ENCODE data around the gene SGK1. TPM values are rescaled to one million over a fixed set of nuclear protein-coding genes. Genes with fewer than 3 reads are reported as not detected.
A peak's percentile ranks its signal among the peaks of the same experiment; 100 is the strongest.

The SGK1 gene
- total RNA-seq, 6 experiments from 2014 or later: 75.4 to 117 (median 104) TPM

- Mint-ChIP-seq H3K36me3 (ENCODE audit: low read depth) (no peaks in the 10 kb centered on the region), H3K27ac (peak overlapping the region; percentile 17), H3K9me3 (no peaks in the 10 kb centered on the region), H3K4me1 (ENCODE audit: low read depth) (peaks cover 21% of the 10 kb centered on the region), H3K27me3 (ENCODE audit: insufficient read depth) (peaks cover 8% of the 10 kb centered on the region; the same call in 1 of the 2 replicates), H3K4me3 (no peak overlapping the region; the same call in 1 of the 2 replicates)
- DNase-seq: peak; percentile 39
- TF ChIP-seq CTCF (IDR thresholded peaks at IDR 0.05): no peak
Observed at GRCh38 chr6:134161041-134161440, 156.9 kb downstream of the SGK1 start.

GRCh38 chr6:134152767-134153485 lies 165.0 kb downstream of the SGK1 start:
- Mint-ChIP-seq H3K27ac (no peak overlapping the region), H3K9me3 (no peaks in the 10 kb centered on the region), H3K4me1 (ENCODE audit: low read depth) (no peaks in the 10 kb centered on the region), H3K4me3 (no peak overlapping the region), H3K36me3 (ENCODE audit: low read depth) (no peaks in the 10 kb centered on the region), H3K27me3 (ENCODE audit: insufficient read depth) (no peaks in the 10 kb centered on the region)
- no peak for DNase-seq
- no peak for TF ChIP-seq CTCF (IDR thresholded peaks at IDR 0.05)

GRCh38 chr6:134148566-134148965 lies 169.3 kb downstream of the SGK1 start:
- Mint-ChIP-seq H3K27me3 (ENCODE audit: insufficient read depth) (peaks cover 3% of the 10 kb centered on the region; the same call in 1 of the 2 replicates), H3K4me1 (ENCODE audit: low read depth) (peaks cover 21% of the 10 kb centered on the region), H3K27ac (no peak overlapping the region), H3K9me3 (no peaks in the 10 kb centered on the region), H3K4me3 (no peak overlapping the region), H3K36me3 (ENCODE audit: low read depth) (no peaks in the 10 kb centered on the region)
- no peak for DNase-seq
- TF ChIP-seq CTCF (IDR thresholded peaks at IDR 0.05): no peak

GRCh38 chr6:134147034-134147533 lies 170.8 kb downstream of the SGK1 start:
- DNase-seq: no peak
- no peaks in the 10 kb centered on the region for H3K9me3 Mint-ChIP-seq
- H3K36me3 Mint-ChIP-seq (ENCODE audit: low read depth): no peaks in the 10 kb centered on the region
- no peak for TF ChIP-seq CTCF (IDR thresholded peaks at IDR 0.05)
- H3K27me3 Mint-ChIP-seq (ENCODE audit: insufficient read depth): peaks cover 3% of the 10 kb centered on the region; the same call in 1 of the 2 replicates
- H3K4me1 Mint-ChIP-seq (ENCODE audit: low read depth): peaks cover 21% of the 10 kb centered on the region
- no peak overlapping the region for H3K4me3 Mint-ChIP-seq
- no peak overlapping the region for H3K27ac Mint-ChIP-seq

GRCh38 chr6:134146268-134147033 lies 171.5 kb downstream of the SGK1 start:
- H3K27ac Mint-ChIP-seq: peak overlapping the region; percentile 76
- no peak for DNase-seq
- H3K36me3 Mint-ChIP-seq (ENCODE audit: low read depth): no peaks in the 10 kb centered on the region
- H3K4me3 Mint-ChIP-seq: peak overlapping the region; percentile 31; the same call in 1 of the 2 replicates
- peaks cover 3% of the 10 kb centered on the region; the same call in 1 of the 2 replicates for H3K27me3 Mint-ChIP-seq (ENCODE audit: insufficient read depth)
- H3K9me3 Mint-ChIP-seq: no peaks in the 10 kb centered on the region
- H3K4me1 Mint-ChIP-seq (ENCODE audit: low read depth): peaks cover 21% of the 10 kb centered on the region
- no peak for TF ChIP-seq CTCF (IDR thresholded peaks at IDR 0.05)
